ENCODE data around the gene SEL1L. TPM values are rescaled to one million over a fixed set of nuclear protein-coding genes. Genes with fewer than 3 reads are reported as not detected.
"Not testable (repeated sequence)": the region's sequence is repeated elsewhere in the genome, so short reads cannot be mapped to it uniquely, and the experiment has no call there.

Gene SEL1L
- total RNA-seq, 1 donor from 2014 or later: 55.1 TPM

DNA sequence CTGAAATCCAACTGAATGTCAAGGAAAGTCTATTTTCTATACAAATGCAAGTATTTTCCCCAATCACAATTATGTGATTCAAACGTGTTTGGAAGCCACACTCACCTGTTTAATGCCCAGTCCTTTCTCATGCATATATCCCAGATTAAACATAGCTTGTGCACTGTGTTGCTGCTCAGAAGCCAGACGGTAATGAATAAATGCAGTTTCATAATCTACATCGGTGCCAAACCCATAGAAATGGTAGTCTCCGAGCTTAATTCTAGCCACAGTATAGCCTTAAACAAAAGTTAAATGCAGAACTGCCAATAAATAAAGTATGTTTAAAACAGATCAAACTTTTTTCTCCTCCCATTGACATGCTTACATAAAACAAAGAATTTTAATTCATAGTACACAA lies 49.5 kb downstream of the SEL1L start:
- intact Hi-C loops (cut with micrococcal nuclease): no loop called here
- ATAC-seq (no peak), DNase-seq (no peak)

DNA sequence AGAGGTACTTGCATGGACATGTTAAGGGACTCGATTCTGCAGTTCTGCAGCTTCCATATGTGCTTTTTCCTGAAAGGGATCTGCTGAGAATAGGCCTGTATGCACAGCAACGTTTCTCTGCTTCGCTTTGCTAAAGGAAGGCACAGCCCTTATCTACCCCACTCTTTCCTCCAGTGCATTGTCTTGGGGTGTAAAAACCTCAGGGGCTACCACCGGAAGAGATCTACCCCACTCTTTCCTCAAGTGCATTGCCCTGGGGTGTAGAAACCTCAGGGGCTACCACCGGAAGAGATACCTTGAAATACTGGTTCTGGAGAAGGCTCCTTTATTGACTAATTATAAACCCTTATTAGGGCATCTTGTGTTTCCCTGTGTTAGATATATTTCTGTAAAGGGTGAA lies 52.9 kb downstream of the SEL1L start:
- intact Hi-C loops (cut with micrococcal nuclease): no loop called here
- DNase-seq (no peak), ATAC-seq (no peak)

DNA sequence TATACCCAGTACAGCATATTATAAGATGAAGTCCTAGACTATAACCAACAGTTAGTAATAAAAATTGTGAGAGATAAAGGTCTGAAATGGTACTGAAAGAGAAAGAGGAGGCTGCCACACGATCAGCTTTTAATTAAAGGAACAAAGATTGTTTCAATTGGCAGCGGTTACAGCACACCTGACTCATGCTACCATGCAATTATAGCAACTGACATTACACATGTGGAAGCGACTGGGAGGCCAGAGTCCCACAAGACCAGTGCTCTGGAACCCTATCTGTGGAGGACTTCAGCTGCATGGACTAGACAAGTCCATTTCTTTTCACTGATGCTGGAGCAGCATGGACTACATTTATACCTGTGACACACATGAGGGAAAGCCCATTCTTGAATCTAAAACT lies 55.2 kb downstream of the SEL1L start:
- DNase-seq: no peak
- intact Hi-C loops (cut with micrococcal nuclease): no loop called here
- ATAC-seq: peak; percentile 55

DNA sequence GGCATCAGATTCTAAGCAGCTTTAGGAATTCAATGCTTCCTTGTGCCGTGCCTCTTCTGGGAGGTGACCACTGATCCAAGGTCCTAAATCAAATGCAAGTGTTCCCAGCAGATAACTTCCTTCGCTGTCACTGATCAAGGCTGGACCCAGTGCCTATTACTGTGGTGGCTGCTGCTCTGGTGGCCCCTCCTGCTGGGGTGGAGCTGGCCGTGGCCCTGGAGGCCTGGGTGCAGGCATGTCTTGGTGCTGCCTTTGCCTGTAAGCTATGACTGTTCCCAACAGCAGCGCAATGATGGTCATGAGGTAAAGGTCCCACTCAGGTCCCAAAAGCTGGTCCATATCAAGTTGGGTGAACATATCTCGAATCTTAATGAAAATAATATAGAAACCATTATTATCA lies 56.8 kb downstream of the SEL1L start:
- DNase-seq: no peak
- ATAC-seq: no peak
- intact Hi-C loops (cut with micrococcal nuclease): no loop called here

DNA sequence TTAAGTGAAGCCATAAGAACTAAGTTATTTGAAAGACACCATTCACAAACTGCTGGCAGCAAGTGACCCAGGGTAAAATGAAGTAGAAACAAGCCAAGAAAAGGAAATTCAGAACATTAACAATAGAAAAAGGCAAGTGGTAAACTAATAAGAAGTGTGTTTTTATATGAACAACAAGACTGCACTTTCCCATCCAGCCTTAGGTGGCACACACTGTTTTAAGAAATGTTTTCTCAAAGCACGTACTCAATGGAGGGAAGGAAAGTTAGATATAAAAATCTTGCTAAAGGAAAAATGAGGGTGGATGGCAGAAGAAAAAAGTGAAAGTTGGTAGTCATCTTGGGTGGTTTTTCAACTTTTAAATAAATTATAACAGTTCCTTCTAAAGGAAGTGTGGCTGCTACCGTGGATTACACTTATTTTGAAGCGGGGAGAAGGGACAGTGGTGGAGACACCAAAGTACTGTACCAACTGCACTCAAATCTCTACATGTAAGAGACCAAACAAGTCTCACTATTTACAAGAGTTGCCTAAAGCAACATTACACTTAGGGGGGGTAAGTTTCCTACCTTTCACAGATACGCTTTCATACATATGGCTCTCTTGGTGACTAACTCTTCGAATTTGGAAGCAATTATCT lies 58.8 kb downstream of the SEL1L start:
- DNase-seq: no peak
- ATAC-seq: no peak
- intact Hi-C loops (cut with micrococcal nuclease): no loop called here

DNA sequence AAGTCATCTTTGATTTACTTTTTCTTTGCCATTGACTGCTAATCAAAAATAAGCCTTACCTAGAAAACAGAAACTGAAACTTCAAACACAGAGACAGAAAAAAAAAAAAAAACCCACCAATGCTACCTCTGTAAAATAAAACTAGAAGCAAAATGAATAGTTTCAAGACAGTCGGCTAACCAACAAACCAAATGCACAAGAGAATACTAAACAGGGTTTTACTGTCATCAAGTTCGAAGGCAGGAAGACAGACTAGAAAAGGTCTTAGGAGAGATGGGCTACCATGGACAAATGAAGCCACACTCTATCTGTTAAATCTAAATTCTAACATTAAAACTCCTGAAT lies 59.5 kb downstream of the SEL1L start:
- intact Hi-C loops (cut with micrococcal nuclease): no loop called here
- ATAC-seq: no peak
- no peak for DNase-seq

DNA sequence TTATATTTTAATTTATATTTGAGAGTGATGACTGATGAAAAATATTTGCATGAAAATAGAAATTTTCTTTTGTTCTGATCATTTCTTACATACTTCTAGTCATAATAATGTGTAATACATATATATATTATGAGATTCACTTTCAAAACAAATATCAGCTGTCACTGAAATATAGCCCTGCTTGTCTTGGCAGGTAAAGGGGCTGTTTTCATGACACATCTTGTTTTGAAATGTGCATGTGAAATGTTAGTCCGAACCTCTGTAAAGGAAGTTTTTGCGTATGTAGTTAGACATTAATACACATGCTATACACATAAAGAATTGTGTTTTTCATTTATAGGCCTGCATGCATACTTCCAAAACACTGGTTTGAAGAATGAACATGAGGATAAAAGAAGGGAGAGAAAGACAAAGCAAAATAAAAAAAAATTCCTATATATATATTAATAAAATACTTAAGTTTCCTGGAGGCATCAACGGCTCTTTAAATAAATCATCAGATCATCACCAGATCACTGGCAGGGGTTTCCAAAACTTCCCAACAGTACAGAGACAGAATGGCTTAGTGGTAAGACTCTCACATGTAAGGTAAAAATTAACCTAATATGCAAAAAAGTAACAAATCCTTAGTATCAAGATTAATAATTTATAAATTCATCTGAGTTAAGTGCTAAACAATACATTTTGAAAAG lies 60.1 kb downstream of the SEL1L start:
- no peak for DNase-seq
- no peak for ATAC-seq
- intact Hi-C loops (cut with micrococcal nuclease): no loop called here

DNA sequence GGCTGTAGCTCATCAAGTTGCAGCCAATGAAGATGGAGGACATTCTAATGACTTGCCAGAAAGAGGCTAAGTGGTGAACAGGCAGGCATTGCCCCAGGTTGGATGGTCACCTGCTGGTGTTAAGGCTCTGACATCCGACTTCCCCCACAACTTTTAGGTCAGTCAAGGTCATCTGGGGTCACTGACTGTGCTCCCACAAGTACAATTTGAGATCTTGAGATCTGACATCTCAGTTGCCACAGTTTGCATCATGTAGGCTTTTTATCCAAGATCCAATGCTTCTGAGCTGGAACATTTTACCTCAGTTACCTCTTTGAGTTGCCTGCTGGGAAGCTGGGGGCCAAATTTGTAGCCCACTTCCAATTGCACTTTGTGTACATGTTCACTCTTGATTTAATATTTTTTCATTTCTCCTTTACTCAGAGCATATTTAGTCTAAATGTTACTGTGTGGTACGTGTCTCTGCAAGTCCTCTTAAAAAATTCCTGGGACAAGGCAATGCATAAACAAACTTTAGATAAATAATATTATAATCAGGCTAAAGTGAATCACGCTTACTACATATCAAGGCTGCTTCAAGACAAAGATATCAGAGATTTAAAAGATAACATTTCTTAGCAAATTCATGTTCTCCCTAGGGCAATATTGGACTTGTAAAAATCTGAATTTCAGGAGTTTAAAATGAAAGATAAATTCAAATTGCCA lies 61.4 kb downstream of the SEL1L start:
- intact Hi-C loops (cut with micrococcal nuclease): no loop called here
- DNase-seq (no peak), ATAC-seq (no peak)

DNA sequence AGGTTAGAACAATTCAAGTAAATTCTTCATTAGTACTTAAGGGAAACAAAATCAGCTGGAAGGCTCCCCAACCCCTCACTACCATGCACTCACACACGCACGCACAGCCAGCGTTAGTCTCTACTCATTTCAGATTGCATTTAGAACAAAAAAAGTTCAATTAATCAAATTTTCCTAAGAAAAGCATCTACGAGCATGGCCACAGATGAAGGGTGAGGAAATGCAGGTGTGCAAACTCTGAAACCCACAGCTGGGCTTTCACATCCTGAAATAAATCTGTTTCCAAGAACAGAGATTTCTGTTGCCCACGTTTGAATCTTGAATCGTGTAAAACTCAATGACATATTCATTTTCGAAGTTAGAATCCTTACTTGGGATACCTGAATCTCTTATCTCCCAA lies 62.6 kb downstream of the SEL1L start:
- ATAC-seq (no peak), DNase-seq (no peak)
- intact Hi-C loops (cut with micrococcal nuclease): no loop called here

DNA sequence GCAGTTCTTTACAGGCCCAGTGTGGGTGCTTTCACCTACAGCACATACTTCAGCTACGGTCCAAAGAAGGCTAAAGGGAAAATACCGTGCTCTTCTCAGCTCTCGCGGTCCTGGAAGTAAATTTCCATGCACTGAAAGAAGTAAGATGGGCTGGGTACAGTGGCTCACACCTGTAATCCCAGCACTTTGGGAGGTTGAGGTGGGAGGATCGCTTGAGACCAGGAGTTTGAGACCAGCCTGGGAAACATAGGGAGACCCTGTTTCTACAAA lies 63.2 kb downstream of the SEL1L start:
- DNase-seq; intact Hi-C loops (cut with micrococcal nuclease); ATAC-seq: not testable (repeated sequence)

DNA sequence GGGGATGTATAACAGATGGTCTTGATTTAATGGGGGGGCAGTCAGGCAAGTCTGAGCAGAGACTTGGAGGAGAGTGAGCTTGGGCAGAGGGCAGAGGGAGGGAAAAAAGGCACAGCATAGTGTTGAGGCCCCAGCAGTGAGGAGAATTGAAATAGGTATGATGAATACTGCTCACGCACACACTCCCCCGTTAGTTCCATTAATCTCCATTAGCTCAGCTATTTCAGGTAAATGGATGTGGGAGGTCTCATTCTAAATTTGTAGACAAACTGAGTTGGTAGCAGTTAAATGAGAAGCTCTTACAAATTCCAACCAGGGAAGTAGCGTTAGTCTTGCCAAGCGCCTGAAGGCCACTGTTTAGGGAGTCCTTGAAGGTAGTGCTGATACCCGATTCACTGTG lies 66.8 kb downstream of the SEL1L start:
- DNase-seq (no peak), ATAC-seq (no peak)
- intact Hi-C loops (cut with micrococcal nuclease): no loop called here

DNA sequence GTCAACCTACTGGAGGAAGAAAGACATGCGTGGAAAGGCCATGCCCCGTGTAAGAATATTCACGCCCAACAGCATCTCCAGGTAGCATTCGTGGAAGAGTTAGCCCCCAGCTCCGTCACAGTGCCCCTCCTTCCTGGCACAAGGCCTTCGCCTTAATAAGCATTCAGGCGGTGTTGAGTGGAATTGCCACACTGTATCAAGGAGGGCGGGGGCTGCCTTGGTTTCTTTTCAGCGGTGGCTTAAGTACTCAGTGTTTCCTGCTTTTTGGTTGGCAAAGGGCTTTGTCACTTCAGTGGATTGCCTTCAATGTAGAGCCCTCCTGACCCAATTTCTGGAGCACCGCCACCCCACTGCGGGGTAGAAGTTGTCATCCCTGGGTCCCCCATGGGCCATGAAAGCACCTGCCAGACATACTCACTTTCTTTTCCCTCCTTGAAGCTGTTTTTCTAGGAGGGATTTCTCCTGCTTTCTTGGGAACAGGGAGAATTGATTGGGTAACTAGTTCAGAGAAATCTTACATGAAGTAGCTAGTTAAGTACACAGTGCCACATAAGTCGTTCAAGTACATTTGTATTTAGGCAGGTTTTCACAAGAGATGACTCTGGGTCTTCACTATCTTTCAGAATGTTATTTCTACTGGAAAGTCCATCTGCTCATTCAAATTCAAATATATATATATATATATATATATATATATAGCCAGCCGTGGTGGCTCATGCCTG lies 68.0 kb downstream of the SEL1L start:
- ATAC-seq (no peak), DNase-seq (no peak)
- intact Hi-C loops (cut with micrococcal nuclease): no loop called here

DNA sequence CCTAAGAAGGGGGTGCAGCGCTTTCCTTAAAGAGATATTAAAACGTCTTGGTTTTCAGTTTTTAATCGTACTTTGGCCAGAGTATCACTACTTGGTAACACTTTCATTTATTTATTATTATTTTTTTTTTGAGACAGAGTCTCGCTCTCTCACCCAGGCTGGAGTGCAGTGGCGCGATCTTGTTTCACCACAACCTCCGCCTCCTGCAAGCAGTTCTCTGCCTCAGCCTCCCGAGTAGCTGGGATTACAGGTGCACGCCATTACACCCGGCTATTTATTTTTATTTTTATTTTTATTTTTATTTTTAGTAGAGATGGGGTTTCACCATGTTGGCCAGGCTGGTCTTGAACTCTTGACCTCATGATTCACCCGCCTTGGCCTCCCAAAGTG lies 68.7 kb downstream of the SEL1L start:
- ATAC-seq; DNase-seq; intact Hi-C loops (cut with micrococcal nuclease): not testable (repeated sequence)

DNA sequence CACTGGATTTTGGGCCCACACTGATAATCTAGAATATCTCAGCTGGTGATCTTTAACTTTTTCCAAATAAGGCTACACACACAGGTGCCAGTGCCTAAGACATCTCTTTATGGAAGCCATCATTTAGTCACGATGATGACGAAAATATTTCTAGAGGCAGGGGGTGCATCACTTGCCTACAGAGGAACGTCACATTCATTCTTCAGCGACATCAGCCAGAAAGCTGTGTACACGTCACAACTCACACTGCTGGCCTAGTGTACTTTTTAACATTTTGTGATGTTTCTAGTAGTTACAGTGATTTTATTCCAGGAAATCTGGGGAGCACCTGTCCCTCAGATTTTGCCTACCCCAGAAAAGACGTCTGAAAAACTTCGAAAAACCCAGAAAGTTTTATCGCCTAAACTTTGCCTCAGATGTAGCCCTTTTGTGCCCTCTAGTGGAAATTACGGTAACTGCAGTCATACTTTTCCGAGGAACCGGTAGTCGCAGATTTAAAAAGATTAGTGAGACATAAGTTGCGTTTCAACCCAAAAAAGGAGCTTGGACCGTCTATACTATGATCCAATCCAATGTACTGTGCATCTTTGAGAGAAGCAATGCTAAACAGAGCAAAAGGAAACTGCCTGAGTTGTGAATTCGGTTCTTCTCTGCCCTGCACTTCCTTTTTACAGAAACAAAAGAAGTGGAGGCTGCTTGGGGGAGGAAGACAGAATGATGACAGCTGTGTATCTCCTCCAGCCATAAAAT lies 69.2 kb downstream of the SEL1L start:
- ATAC-seq (peak; percentile 55), DNase-seq (no peak)
- intact Hi-C loops (cut with micrococcal nuclease): loop anchor here (5.0 kb wide), 1 partner anchor 192 kb away; no protein-coding TSS in a partner anchor

DNA sequence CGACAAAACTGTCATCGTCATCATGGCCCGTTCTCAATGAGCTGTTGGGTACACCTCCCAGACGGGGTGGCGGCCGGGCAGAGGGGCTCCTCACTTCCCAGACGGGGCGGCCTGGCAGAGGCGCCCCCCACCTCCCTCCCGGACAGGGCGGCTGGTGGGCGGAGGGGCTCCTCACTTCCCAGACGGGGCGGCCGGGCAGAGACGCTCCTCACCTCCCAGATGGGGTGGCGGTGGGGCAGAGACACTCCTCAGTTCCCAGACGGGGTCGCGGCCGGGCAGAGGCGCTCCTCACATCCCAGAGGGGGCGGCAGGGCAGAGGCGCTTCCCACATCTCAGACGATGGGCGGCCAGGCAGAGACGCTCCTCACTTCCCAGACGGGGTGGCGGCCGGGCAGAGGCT lies 71.3 kb downstream of the SEL1L start:
- ATAC-seq, DNase-seq: not testable (repeated sequence)
- intact Hi-C loops (cut with micrococcal nuclease): loop anchor here (5.0 kb wide), 1 partner anchor 190 kb away; no protein-coding TSS in a partner anchor

DNA sequence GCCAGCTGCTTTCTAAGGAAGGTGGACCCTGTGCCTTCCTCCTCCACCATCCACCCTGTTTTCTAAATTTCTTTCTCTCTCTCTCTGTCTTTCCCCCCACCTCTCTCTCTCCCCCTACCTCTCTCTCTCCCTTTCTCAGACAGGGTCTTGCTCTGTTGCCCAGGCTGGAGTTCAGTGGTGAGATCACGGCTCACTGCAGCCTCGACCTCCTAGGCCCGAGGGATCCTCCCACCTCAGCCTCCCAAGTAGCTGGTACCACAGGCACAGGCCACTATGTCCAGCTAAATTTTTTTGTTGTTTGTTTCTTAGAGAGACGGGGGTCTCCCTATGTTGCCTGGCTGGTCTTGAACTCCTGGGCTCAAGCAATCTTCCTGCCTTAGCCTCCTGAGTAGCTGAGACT lies 73.7 kb downstream of the SEL1L start:
- intact Hi-C loops (cut with micrococcal nuclease): loop anchor here (5.0 kb wide), 1 partner anchor 188 kb away; no protein-coding TSS in a partner anchor
- DNase-seq (no peak), ATAC-seq (no peak)

DNA sequence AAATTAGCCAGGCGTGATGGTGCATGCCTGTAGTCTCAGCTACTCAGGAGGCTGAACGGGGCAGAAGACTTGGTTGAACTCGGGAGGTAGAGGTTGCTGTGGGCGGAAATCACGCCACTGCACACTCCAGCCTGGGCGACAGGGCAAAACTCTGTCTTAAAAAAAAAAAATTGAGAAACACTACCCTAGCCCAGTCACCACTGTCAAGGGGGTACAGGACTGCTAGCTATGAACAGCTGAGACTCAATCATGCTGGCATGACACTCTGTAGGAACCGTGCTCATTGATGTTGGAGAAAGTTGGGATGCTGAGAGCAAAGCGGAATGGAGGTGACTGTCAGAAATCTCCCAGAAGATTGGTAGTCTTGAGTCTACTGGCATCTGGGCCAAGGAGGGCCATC lies 75.3 kb downstream of the SEL1L start:
- ATAC-seq (no peak), DNase-seq (no peak)
- intact Hi-C loops (cut with micrococcal nuclease): no loop called here

DNA sequence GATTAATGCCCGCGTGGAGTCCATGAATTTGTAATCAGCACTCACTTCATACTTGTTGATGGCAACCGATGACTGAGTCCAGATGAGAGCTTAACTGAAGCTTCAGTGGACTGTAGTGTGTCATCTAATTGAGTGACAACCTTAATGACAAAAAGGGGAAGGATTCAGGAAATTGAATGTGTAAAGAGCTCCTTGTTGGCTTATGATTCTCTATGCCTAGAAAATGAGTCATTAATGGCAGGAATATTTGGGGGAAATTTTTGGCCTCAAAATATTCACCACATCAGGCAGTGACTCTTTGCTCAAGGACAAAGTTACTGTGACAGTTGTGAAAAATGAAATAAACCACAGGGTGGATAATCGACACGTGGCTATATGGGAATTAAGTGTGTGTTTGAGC lies 78.3 kb downstream of the SEL1L start:
- intact Hi-C loops (cut with micrococcal nuclease): no loop called here
- ATAC-seq: no peak
- DNase-seq: no peak

DNA sequence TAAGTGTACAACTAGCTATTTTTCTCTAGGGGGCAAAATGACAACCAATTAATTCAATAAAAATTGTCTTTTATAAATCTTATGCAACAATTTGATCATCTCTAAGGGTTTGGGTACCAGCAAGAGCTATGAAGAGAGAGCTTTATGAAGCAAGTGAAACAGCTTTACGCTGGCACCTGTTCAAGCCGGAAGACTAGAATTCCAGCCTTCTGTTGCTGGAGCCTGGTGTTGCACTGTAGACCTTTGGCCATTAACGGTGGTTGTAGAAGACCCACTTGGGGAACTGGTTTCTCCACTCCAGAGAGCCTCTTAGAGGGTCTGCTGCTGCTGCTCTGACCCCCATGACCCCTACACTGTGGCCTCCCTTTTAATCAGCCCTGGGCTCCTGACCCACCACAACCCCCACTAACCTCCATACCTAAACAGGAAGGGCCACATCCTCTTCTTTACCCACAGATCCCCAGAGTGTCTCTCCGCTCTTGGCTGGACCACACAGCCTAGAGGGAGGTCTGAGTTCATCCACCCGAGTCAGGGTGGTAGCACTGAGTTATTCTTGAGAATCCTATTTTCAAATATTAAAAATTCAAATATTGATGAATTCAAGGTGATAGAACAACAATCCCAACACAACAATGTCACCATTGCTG lies 79.0 kb downstream of the SEL1L start:
- DNase-seq (no peak), ATAC-seq (no peak)
- intact Hi-C loops (cut with micrococcal nuclease): loop anchor here (5.0 kb wide), 1 partner anchor 187 kb away; no protein-coding TSS in a partner anchor

All from left ventricle myocardium superior (tissue), 1 donor.